Left colon (tissue), 2 donors: Measurements from ENCODE around the gene GGA2. TPM values are rescaled to one million over a fixed set of nuclear protein-coding genes. Genes with fewer than 3 reads are reported as not detected.

ENCODE experiments used
- ATAC-seq: fragments of 200-7000 bp; cut with Tn5 transposase; one replicate; pipeline ENCODE4 v1.9.1; 2020; ENCODE audit warnings: mild to moderate bottlenecking, moderate library complexity
- DNase-seq, 2 donors: peaks; one replicate each; pipeline ENCODE4 v3.0.0-alpha.2; 2020
- intact Hi-C, 2 donors: fragments of 100-400 bp; cut with DNase I in 1 of 2; cut with micrococcal nuclease in 1 of 2; formaldehyde crosslinking; loops; one replicate each; pipeline versions ENCODE4 v1.11.2 to v1.14.0; 2022; cut with DNase I, micrococcal nuclease
- total RNA-seq, 2 donors: library from RNA; stranded (reverse); fragmentation: NEBNext Ultra II Directional; extraction: Animal tissue kit (Norgen Biotek cat#: 25700); gene quantifications; one replicate each; pipeline ENCODE4 v1.2.1, GENCODE V29; 2021
- donor health status: DM: no; HTN: no; CAD: no.
- donor health status: DM: yes; HTN: yes; CAD: no.

GGA2 gene
- total RNA-seq, 2 donors from 2014 or later: 42.6 to 45.3 TPM

- peak in 1 of 2 donors; percentile 34 for DNase-seq
- intact Hi-C loops: no loop called here
- ATAC-seq: peak; percentile 34
Observed at GRCh38 chr16:23508589-23509440, 1.5 kb downstream of the GGA2 start.

GRCh38 chr16:23506606-23506994 is 3.7 kb downstream of the GGA2 start:
- intact Hi-C loops: no loop called here
- DNase-seq: no peak
- no peak for ATAC-seq

- DNase-seq: no peak
- intact Hi-C loops: no loop called here
- ATAC-seq: no peak
Observed at GRCh38 chr16:23505671-23506605, 4.4 kb downstream of the GGA2 start.

- DNase-seq (no peak), ATAC-seq (no peak)
- intact Hi-C loops: no loop called here
Observed at GRCh38 chr16:23505180-23505665, 5.1 kb downstream of the GGA2 start.

GRCh38 chr16:23504453-23505179 is 5.7 kb downstream of the GGA2 start:
- intact Hi-C loops: no loop called here
- ATAC-seq (no peak), DNase-seq (peak; percentile 27 to 50)

- ATAC-seq (no peak), DNase-seq (no peak)
- intact Hi-C loops: no loop called here
Observed at GRCh38 chr16:23504076-23504452, 6.2 kb downstream of the GGA2 start.

GRCh38 chr16:23502466-23502865 is 7.8 kb downstream of the GGA2 start:
- no peak for ATAC-seq
- no peak for DNase-seq
- intact Hi-C loops: no loop called here

- intact Hi-C loops: no loop called here
- ATAC-seq (no peak), DNase-seq (no peak)
Observed at GRCh38 chr16:23501291-23501690, 9.0 kb downstream of the GGA2 start.

GRCh38 chr16:23500862-23501225 is 9.4 kb downstream of the GGA2 start:
- ATAC-seq: peak; percentile 36
- DNase-seq: no peak
- intact Hi-C loops: no loop called here

- DNase-seq (peak; percentile 58 to 73), ATAC-seq (peak; percentile 96)
- intact Hi-C loops: no loop called here
Observed at GRCh38 chr16:23500212-23500861, 10.0 kb downstream of the GGA2 start.

GRCh38 chr16:23499801-23500200 is 10.5 kb downstream of the GGA2 start:
- peak in 1 of 2 donors; percentile 36 for DNase-seq
- ATAC-seq: peak; percentile 46
- intact Hi-C loops: no loop called here

GRCh38 chr16:23498863-23499262 is 11.4 kb downstream of the GGA2 start:
- ATAC-seq (no peak), DNase-seq (no peak)
- intact Hi-C loops: no loop called here

GRCh38 chr16:23497543-23497868 is 12.8 kb downstream of the GGA2 start:
- ATAC-seq (no peak), DNase-seq (no peak)
- intact Hi-C loops: no loop called here

- intact Hi-C loops: no loop called here
- ATAC-seq: peak; percentile 22
- DNase-seq: no peak
Observed at GRCh38 chr16:23496821-23497542, 13.3 kb downstream of the GGA2 start.

- ATAC-seq (no peak), DNase-seq (no peak)
- intact Hi-C loops: no loop called here
Observed at GRCh38 chr16:23495671-23496070, 14.6 kb downstream of the GGA2 start.

- DNase-seq (no peak), ATAC-seq (no peak)
- intact Hi-C loops: no loop called here
Observed at GRCh38 chr16:23494188-23494587, 16.1 kb downstream of the GGA2 start.

GRCh38 chr16:23491490-23492391 is 18.6 kb downstream of the GGA2 start:
- ATAC-seq: no peak
- intact Hi-C loops: no loop called here

More at GRCh38 chr16:23491490-23492391, 18.6 kb downstream of the GGA2 start:
- DNase-seq: no peak
